Activated T-helper 1 cell treated with anti-CD3 and anti-CD28 coated beads, Interleukin-12 subunit alpha, Interleukin-12 subunit beta, Interleukin-2, Interleukin-4 antibody, amounts not matched to agents 30 ng/mL and 10 ng/mL and 1 ng/mL, durations not matched to agents 14 hours and 24 hours and 36 hours (primary cell): ENCODE measurements around the gene SCGB3A2. TPM values are rescaled to one million over a fixed set of nuclear protein-coding genes. Genes with fewer than 3 reads are reported as not detected.
"Not testable (repeated sequence)": the region's sequence is repeated elsewhere in the genome, so short reads cannot be mapped to it uniquely, and the experiment has no call there.

Experiments
- DNase-seq: peaks from one replicate; pipeline ENCODE4 v3.0.0; 2021; ENCODE audit warnings: low spot score
- H3K27ac Mint-ChIP-seq: one replicate; pipeline ENCODE4 v1.8.0; 2021; ENCODE audit warnings: mild to moderate bottlenecking, mixed read lengths
- H3K27me3 Mint-ChIP-seq: one replicate; pipeline ENCODE4 v1.8.0; 2022; ENCODE audit warnings: mild to moderate bottlenecking, moderate library complexity, mixed read lengths; ENCODE audit not compliant: insufficient read depth
- H3K36me3 Mint-ChIP-seq: one replicate; pipeline ENCODE4 v1.8.0; 2021; ENCODE audit warnings: low read depth, mixed read lengths
- H3K4me1 Mint-ChIP-seq: one replicate; pipeline ENCODE4 v1.8.0; 2021; ENCODE audit warnings: low read depth, mixed read lengths
- H3K4me3 Mint-ChIP-seq: one replicate; pipeline ENCODE4 v1.8.0; 2021; ENCODE audit warnings: mild to moderate bottlenecking, moderate library complexity, mixed read lengths
- H3K9me3 Mint-ChIP-seq: one replicate; pipeline ENCODE4 v1.8.0; 2021; ENCODE audit warnings: mixed read lengths
- intact Hi-C: fragments of 100-400 bp; cut with micrococcal nuclease; formaldehyde crosslinking; loops from one replicate; pipeline ENCODE4 v1.15.1; 2024
- total RNA-seq: library from RNA; stranded (reverse); gene quantifications from 2 replicates; pipeline ENCODE4 v1.2.3, GENCODE V29; 2022

SCGB3A2 gene
- total RNA-seq, 1 donor from 2014 or later: not detected

DNA sequence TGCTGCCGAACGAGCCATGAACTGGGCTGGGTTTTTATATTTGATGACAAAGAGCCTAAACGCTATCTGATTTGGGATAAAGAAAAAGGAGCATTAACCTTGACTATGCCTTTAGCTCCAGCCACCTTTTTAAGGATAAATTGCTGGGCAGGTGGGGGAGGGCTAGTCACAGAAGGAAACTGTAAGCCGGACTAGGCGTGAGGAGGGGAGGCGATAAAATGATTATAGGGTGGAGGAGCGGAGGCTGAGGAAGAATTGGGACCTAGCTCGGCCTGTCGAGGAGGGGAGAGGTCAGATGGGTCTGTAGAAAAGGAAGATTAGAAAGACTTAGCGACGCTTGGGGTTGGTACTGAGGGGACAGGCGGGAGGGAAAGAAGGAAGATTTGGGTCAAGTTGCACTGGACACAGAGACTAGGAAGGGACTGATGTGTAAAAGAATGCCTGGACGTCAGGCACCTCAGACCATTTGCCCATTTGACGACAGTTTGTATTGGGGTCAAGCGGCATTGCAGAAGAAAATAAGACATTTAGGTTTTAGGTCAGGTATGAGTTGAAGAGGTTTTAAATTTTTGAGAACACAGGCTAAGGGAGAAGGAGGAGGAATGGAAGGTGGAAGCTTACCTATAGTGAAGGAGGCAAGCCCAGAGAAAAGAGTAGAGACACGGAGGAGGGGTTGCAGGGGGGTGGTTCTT, 5.6 kb upstream of the SCGB3A2 start:
- H3K36me3 Mint-ChIP-seq, H3K4me1 Mint-ChIP-seq, DNase-seq: not testable (repeated sequence)

DNA sequence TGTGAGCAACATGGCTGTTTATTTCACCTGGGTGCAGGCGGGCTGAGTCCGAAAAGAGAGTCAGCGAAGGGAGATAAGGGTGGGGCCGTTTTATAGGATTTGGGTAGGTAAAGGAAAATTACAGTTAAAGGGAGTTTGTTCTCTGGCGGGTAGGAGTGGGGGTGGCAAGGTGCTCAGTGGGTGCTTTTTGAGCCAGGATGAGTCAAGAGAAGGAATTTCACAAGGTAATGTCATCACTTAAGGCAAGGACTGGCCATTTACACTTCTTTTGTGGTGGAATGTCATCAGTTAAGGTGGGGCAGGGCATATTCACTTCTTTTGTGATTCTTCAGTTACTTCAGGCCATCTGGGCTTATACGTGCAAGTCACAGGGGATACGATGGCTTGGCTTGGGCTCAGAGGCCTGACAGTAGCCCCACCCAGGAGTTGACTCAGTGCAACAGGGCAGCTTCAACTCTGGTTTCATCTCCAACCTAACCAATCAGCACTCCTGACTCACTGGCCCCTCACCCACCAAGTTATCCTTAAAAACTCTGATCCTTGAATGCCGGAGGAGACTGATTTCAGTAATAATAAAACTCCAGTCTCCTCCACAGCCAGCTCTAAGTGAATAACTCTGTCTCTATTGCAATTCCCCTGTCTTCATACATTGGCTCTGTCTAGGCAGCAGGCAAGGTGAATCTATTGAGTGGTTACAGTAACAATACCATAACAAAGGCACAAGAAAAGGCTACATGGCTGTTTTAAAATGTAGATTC, 4.2 kb upstream of the SCGB3A2 start:
- intact Hi-C loops, H3K27me3 Mint-ChIP-seq, H3K27ac Mint-ChIP-seq, DNase-seq, H3K4me1 Mint-ChIP-seq, H3K4me3 Mint-ChIP-seq, H3K9me3 Mint-ChIP-seq, H3K36me3 Mint-ChIP-seq: not testable (repeated sequence)

More for the DNA sequence above, 5.6 kb upstream of the SCGB3A2 start:
- intact Hi-C loops, H3K27ac Mint-ChIP-seq, H3K27me3 Mint-ChIP-seq, H3K4me3 Mint-ChIP-seq, H3K9me3 Mint-ChIP-seq: not testable (repeated sequence)

DNA sequence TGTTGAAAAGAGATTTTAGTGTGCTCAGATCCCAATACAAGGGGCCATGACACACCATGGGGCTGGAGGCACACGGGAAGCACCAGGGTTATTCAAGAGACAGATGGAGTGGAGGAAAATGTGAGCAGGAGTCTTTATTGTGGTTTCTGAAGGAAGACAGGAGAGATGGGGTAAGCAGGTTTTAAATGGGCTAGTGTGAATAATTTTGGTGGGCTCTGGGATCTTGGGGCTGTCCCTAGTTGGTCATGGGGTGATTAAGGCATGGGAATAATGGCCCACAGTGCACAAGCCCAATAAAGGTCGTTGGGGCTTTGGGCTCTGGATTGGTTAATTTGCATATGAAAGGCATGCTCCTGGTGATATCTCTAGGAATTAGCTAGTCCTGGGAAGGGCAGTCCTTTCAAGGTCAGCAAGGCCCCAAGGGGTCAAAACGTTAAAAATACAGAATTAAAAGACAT, 3.6 kb upstream of the SCGB3A2 start:
- H3K36me3 Mint-ChIP-seq: no peaks in the 10 kb centered on the region
- H3K4me1 Mint-ChIP-seq: no peaks in the 10 kb centered on the region
- DNase-seq: no peak
- H3K4me3 Mint-ChIP-seq: no peak overlapping the region
- intact Hi-C loops: no loop called here
- no peak overlapping the region for H3K27ac Mint-ChIP-seq
- H3K27me3 Mint-ChIP-seq: peaks cover 2% of the 10 kb centered on the region
- H3K9me3 Mint-ChIP-seq: no peaks in the 10 kb centered on the region

DNA sequence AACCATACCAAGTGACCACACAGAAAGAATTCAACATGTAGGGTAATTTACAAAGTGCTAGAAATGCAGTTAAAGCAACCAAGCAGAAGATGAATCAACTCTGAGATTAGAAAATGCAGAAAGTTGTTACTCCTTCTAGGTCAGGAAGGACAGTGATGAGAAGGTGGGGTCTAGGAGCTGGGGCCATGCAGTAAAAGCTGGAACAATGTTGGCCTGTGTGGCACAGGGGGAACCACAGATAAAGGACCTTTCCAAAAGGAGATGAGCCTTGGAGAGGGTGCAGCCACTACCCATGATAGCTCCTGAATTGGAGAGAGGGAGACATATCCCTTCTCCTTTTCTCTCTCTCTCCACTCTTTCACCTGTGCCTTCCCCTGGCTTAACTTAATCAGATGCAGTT, 2.4 kb upstream of the SCGB3A2 start:
- Mint-ChIP-seq H3K4me1 (no peaks in the 10 kb centered on the region), H3K27me3 (peaks cover 2% of the 10 kb centered on the region), H3K9me3 (no peaks in the 10 kb centered on the region), H3K27ac (no peak overlapping the region), H3K4me3 (no peak overlapping the region), H3K36me3 (no peaks in the 10 kb centered on the region)
- DNase-seq: no peak
- intact Hi-C loops: no loop called here

DNA sequence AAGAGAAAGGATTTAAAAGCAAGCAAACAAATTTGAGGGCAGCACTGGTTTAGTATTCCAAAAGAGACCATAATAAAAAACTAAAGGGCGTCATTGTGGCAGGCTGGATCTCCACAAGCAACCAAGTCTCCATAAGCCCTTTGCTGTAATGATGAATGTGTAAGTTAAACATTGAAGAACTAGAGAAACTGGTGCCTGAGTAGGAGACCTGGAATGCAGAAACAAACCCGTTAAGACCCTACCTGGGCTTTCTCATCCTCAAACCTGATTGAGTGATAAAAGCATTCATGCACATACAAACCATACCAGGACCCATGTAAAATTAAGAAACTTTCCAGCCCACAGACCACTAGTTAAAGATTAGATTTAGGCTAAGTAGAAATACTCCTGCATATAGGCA, 1.9 kb upstream of the SCGB3A2 start:
- no peaks in the 10 kb centered on the region for H3K9me3 Mint-ChIP-seq
- intact Hi-C loops: no loop called here
- H3K4me3 Mint-ChIP-seq: no peak overlapping the region
- peaks cover 2% of the 10 kb centered on the region for H3K27me3 Mint-ChIP-seq
- H3K27ac Mint-ChIP-seq: no peak overlapping the region
- H3K4me1 Mint-ChIP-seq: no peaks in the 10 kb centered on the region
- DNase-seq: no peak
- H3K36me3 Mint-ChIP-seq: no peaks in the 10 kb centered on the region

DNA sequence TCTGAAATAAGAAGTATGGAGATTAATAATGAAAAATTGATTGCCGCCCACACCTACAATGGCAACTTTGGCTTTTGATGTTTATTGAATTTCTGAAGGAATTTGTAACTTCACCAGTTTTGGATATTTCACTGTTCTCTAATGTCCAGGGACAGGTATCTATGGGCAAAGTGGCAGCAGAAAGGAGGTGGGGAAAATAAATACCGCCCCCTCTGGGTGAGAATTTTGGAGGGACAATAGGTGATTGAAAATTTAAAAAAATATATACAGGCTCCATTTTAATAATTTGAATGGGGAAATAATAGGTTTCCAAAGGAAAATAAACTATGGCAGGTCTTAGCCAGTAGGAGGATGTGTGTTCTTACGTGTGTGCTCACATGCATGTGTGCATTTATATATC, 1.3 kb downstream of the SCGB3A2 start:
- H3K27me3 Mint-ChIP-seq: peaks cover 2% of the 10 kb centered on the region
- no peak for DNase-seq
- no peak overlapping the region for H3K27ac Mint-ChIP-seq
- no peaks in the 10 kb centered on the region for H3K9me3 Mint-ChIP-seq
- intact Hi-C loops: loop anchor here (10.0 kb wide), 1 partner anchor 495 kb away; no protein-coding TSS in a partner anchor
- no peak overlapping the region for H3K4me3 Mint-ChIP-seq
- no peaks in the 10 kb centered on the region for H3K4me1 Mint-ChIP-seq
- H3K36me3 Mint-ChIP-seq: no peaks in the 10 kb centered on the region

DNA sequence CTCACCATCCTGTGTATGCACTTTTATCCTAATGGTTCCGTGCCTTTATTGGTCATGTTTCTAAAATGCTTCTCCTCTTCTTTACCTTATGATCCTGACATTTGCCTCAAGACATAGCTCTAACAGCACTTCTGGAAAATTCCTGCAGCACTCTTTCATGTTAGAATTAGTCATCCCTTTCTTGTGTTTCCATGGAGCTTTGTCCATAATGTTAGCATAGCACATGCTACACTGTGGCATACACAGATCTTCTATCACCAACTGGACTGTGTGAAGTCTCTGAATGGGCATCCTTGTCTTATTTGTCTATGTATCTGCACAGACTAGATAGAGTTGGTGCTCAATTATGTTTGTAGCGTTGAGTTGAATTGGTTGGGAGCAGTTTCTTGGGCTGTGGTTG, 2.0 kb downstream of the SCGB3A2 start:
- no peaks in the 10 kb centered on the region for H3K36me3 Mint-ChIP-seq
- peaks cover 2% of the 10 kb centered on the region for H3K27me3 Mint-ChIP-seq
- no peaks in the 10 kb centered on the region for H3K4me1 Mint-ChIP-seq
- no peaks in the 10 kb centered on the region for H3K9me3 Mint-ChIP-seq
- H3K4me3 Mint-ChIP-seq: no peak overlapping the region
- no peak for DNase-seq
- no peak overlapping the region for H3K27ac Mint-ChIP-seq
- intact Hi-C loops: loop anchor here (10.0 kb wide), 1 partner anchor 494 kb away; no protein-coding TSS in a partner anchor

DNA sequence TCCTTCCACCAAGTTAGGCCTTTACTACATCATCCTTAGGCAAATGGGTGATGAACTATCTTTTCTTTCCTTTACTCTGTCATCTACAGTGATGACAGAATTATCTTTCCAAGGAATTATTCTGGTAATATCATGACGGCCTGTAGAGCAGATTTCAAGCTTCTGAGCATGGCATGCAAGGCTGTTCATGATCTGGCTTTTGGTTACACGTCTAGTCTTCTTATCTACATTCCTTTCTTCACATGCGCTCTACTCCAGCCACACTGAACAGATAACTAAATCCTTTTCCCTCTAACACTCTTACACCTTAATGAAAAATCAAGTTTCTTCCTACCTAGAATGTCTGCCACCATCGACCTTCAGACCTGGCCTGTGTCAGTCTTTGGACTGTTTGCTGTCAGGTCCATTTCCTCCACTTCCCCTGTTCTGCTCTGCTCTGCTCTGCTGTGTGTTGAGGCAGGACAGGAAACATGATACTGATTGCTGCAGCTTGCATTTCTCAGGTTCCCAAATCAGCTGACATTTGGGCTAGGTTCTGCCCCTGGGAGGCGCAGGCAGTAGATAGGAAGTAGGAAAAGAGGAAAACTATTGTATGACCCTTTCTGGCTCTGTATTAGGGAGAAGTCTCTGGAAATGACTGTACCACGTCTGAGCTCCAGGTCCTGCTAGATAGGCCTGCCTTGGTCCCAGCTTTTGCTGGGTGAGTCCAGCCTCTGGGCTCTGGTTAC, 4.2 kb downstream of the SCGB3A2 start:
- Mint-ChIP-seq H3K9me3 (no peaks in the 10 kb centered on the region), H3K36me3 (no peaks in the 10 kb centered on the region), H3K27ac (no peak overlapping the region), H3K27me3 (peaks cover 7% of the 10 kb centered on the region), H3K4me1 (no peaks in the 10 kb centered on the region), H3K4me3 (no peak overlapping the region)
- DNase-seq: no peak
- intact Hi-C loops: loop anchor here (10.0 kb wide), 1 partner anchor 492 kb away; no protein-coding TSS in a partner anchor

DNA sequence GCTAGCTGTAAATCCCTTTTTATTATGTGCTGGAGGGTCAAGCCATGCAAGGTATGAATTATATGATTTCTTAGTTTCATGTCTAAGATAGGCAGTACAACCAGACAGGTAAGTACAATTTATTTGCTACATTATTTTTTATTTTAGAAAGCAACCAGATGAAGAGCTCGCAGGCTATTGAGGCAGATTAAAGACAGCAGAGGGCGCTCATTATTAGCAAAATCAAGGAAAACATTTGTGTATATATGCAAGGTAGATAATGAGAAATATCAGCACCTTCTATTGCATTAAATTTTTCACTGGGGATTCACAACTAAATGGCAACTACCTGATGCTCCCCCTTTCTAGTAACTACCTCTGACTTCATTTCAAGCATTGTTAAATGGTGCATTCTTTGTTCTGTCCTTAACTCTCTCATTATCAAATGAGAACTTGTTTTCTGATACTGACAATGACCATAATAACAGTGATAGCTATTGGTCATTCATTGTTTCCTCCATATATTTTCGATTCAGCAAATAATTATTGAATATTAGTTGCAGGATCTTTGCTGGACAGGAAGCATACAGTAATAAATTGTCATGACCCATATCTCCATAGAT, 8.6 kb downstream of the SCGB3A2 start:
- Mint-ChIP-seq H3K36me3 (no peaks in the 10 kb centered on the region), H3K4me3 (no peak overlapping the region), H3K27me3 (peaks cover 11% of the 10 kb centered on the region), H3K9me3 (no peaks in the 10 kb centered on the region), H3K4me1 (no peaks in the 10 kb centered on the region), H3K27ac (no peak overlapping the region)
- intact Hi-C loops: loop anchor here (10.0 kb wide), 1 partner anchor 488 kb away; no protein-coding TSS in a partner anchor
- DNase-seq: no peak

DNA sequence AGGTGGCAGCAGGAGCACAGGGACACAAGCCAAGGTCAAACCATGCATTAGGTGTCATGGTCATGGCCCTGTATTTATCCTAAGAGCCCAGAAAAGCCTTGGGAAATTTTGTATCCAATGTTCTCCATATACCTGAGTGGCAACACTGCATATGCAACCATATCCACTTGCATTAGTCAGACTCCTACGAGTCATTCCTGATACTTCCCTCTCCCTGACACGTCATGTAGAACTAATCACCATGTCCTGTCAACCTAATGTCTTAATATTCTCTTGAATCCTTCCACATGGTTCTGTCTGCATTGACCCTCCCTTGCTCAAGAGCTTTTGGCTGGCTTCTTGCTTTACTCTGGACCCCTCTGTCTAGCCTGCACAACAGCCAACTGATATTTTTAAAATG, 9.4 kb downstream of the SCGB3A2 start:
- peaks cover 11% of the 10 kb centered on the region for H3K27me3 Mint-ChIP-seq
- no peaks in the 10 kb centered on the region for H3K36me3 Mint-ChIP-seq
- no peak for DNase-seq
- no peak overlapping the region for H3K27ac Mint-ChIP-seq
- H3K9me3 Mint-ChIP-seq: no peaks in the 10 kb centered on the region
- intact Hi-C loops: loop anchor here (10.0 kb wide), 1 partner anchor 487 kb away; no protein-coding TSS in a partner anchor
- H3K4me3 Mint-ChIP-seq: no peak overlapping the region
- H3K4me1 Mint-ChIP-seq: no peaks in the 10 kb centered on the region

DNA sequence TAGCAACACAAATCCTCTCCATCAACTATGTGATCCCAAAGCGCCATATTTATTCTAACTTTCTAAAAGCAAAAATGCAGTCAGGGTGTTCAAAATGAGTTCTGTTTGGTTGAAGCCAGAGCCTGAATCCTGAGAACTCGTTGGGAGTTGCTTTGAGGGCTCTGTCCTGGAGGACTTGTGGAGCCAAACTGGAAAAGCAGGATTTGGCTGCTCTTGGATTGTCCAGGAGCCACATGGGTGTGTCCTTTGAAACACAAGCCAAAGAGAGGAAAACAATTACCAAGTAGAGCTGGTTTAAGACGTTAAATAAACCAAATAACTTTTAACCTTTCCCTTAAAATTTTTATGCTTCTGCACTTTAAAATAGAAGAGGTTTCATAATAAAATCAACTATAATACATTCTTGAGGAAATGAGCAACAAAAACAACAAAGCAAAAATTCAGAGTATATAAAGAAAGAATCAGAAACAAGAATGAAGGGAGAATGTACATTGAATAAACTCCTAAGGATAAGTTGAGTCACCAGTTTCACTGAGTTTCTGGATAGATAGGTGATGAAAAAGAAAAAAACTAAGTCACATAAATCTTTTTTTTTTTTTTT, 14.3 kb downstream of the SCGB3A2 start:
- H3K36me3 Mint-ChIP-seq: no peaks in the 10 kb centered on the region
- no peaks in the 10 kb centered on the region for H3K4me1 Mint-ChIP-seq
- H3K27ac Mint-ChIP-seq: no peak overlapping the region
- DNase-seq: no peak
- intact Hi-C loops: no loop called here
- H3K9me3 Mint-ChIP-seq: no peaks in the 10 kb centered on the region
- H3K27me3 Mint-ChIP-seq: peaks cover 5% of the 10 kb centered on the region
- no peak overlapping the region for H3K4me3 Mint-ChIP-seq

DNA sequence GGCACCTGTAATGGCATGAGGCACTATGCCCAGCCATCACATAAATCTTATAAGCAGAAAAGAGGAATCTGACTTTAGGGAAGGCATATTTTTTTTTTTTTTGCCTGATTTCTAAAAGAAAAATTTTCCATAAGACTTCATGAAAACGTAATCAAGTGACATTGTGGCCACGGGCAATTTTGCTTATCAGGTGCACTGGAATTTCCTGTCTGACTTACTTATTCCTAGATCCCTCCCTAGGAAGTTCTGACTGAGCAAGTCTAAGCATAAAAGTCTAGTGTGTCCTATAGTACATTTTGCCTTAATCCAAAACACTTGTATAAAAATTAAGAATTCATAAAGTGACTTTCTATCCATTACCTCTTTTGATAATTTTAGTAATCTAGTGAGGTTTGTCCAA, 15.3 kb downstream of the SCGB3A2 start:
- peaks cover 3% of the 10 kb centered on the region for H3K27me3 Mint-ChIP-seq
- H3K9me3 Mint-ChIP-seq: no peaks in the 10 kb centered on the region
- H3K4me3 Mint-ChIP-seq: no peak overlapping the region
- H3K27ac Mint-ChIP-seq: no peak overlapping the region
- intact Hi-C loops: no loop called here
- no peaks in the 10 kb centered on the region for H3K4me1 Mint-ChIP-seq
- no peaks in the 10 kb centered on the region for H3K36me3 Mint-ChIP-seq
- no peak for DNase-seq
